Liver (tissue), 3 donors: ENCODE data around the gene TSGA10IP.

ENCODE experiments used
- EGR1 ChIP-seq, 2 donors: IDR thresholded peaks; 2 replicates each; pipeline ENCODE4 v1.6.1; 2016 to 2018; ENCODE audit warnings: antibody characterized with exemption in 2 of 2, low read depth in 2 of 2
- FOXA1 ChIP-seq: IDR thresholded peaks from 2 replicates; pipeline ENCODE4 v1.6.1; 2016; ENCODE audit warnings: antibody characterized with exemption
- GABPA ChIP-seq, 2 donors: IDR thresholded peaks in 1 of 2; conservative IDR thresholded peaks in 1 of 2; 2 replicates each; pipeline ENCODE4 v1.6.1; 2016; ENCODE audit warnings: antibody characterized with exemption in 2 of 2, mild to moderate bottlenecking in 1 of 2, moderate library complexity in 1 of 2
- HNF4A ChIP-seq, 2 donors: conservative IDR thresholded peaks; 2 replicates each; pipeline ENCODE4 v1.6.1; 2016; ENCODE audit warnings: antibody characterized with exemption in 2 of 2, mild to moderate bottlenecking in 2 of 2
- JUND ChIP-seq, 2 donors: IDR thresholded peaks; 2 replicates each; pipeline ENCODE4 v1.6.1; 2016; ENCODE audit warnings: antibody characterized with exemption in 2 of 2
- RAD21 ChIP-seq, 2 donors: IDR thresholded peaks; 2 replicates each; pipeline ENCODE4 v1.6.1; 2016; ENCODE audit warnings: antibody characterized with exemption in 2 of 2, mild to moderate bottlenecking in 2 of 2
- SP1 ChIP-seq: IDR thresholded peaks from 2 replicates; pipeline ENCODE4 v1.6.1; 2018; ENCODE audit warnings: antibody characterized with exemption, mild to moderate bottlenecking
- TAF1 ChIP-seq: conservative IDR thresholded peaks from 2 replicates; pipeline ENCODE4 v1.6.1; 2016; ENCODE audit warnings: antibody characterized with exemption, mild to moderate bottlenecking
- YY1 ChIP-seq: IDR thresholded peaks from 2 replicates; pipeline ENCODE4 v1.6.1; 2016; ENCODE audit warnings: antibody characterized with exemption, mild to moderate bottlenecking
- TF ChIP-seq, protein P1 (sequence below): IDR thresholded peaks from 2 replicates; pipeline ENCODE4 v1.6.1; 2016; ENCODE audit warnings: antibody characterized with exemption
- TF ChIP-seq, protein P2 (sequence below): IDR thresholded peaks from 2 replicates; pipeline ENCODE4 v1.6.1; 2016; ENCODE audit warnings: antibody characterized with exemption
- TF ChIP-seq, protein P3 (sequence below): IDR thresholded peaks from 2 replicates; pipeline ENCODE4 v1.6.1; 2016; ENCODE audit warnings: antibody characterized with exemption
- TF ChIP-seq, protein P4 (sequence below): fragments of 150-350 bp; IDR thresholded peaks from 2 replicates; pipeline ENCODE4 v1.5.1; 2017; ENCODE audit warnings: improper control_type of control experiment, low read depth, low read length; ENCODE audit not compliant: missing input control
- TF ChIP-seq, protein P5 (sequence below): IDR thresholded peaks from 2 replicates; pipeline ENCODE4 v1.6.1; 2016; ENCODE audit warnings: antibody characterized with exemption, mild to moderate bottlenecking
- donor health status: healthy.
- donor health status: healthy.

DNA sequence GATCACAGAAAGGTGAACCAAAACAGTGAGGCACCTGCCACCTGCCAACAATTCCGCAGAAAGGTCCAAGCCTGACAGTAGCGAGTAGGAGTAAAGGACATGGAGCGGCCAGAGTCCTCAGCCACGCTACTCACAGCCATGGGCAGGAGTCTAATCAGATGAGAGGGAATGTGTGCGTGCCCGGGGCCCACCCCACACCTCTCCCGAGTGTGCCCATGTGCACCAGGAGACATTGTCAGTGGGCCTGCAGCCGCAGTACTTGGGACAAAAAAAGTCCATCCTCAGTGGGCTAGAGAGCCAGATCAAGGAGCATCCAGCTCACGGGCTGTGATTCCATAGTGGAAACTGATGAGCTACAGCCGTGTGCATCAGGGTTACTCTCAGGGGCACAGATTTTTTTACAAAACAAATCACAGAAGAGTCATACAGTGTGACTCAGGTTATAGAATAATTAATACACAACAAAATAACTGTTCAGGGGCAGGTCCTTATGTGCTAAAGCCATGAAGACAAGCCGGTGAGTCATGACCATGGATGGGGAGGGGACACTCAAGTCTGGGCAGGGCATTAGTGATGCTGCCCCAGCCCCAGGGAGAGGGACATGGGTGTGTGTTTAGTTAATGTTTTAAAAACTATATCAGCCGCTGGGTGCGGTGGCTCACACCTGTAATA, 28.3 kb downstream of the TSGA10IP start:
- TF ChIP-seq, protein P1, sequence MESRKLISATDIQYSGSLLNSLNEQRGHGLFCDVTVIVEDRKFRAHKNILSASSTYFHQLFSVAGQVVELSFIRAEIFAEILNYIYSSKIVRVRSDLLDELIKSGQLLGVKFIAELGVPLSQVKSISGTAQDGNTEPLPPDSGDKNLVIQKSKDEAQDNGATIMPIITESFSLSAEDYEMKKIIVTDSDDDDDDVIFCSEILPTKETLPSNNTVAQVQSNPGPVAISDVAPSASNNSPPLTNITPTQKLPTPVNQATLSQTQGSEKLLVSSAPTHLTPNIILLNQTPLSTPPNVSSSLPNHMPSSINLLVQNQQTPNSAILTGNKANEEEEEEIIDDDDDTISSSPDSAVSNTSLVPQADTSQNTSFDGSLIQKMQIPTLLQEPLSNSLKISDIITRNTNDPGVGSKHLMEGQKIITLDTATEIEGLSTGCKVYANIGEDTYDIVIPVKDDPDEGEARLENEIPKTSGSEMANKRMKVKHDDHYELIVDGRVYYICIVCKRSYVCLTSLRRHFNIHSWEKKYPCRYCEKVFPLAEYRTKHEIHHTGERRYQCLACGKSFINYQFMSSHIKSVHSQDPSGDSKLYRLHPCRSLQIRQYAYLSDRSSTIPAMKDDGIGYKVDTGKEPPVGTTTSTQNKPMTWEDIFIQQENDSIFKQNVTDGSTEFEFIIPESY = no peak
- TF ChIP-seq, protein P2, sequence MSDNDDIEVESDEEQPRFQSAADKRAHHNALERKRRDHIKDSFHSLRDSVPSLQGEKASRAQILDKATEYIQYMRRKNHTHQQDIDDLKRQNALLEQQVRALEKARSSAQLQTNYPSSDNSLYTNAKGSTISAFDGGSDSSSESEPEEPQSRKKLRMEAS = no peak
- TF ChIP-seq, protein P3, sequence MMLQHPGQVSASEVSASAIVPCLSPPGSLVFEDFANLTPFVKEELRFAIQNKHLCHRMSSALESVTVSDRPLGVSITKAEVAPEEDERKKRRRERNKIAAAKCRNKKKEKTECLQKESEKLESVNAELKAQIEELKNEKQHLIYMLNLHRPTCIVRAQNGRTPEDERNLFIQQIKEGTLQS = no peak
- TF ChIP-seq, protein P4, sequence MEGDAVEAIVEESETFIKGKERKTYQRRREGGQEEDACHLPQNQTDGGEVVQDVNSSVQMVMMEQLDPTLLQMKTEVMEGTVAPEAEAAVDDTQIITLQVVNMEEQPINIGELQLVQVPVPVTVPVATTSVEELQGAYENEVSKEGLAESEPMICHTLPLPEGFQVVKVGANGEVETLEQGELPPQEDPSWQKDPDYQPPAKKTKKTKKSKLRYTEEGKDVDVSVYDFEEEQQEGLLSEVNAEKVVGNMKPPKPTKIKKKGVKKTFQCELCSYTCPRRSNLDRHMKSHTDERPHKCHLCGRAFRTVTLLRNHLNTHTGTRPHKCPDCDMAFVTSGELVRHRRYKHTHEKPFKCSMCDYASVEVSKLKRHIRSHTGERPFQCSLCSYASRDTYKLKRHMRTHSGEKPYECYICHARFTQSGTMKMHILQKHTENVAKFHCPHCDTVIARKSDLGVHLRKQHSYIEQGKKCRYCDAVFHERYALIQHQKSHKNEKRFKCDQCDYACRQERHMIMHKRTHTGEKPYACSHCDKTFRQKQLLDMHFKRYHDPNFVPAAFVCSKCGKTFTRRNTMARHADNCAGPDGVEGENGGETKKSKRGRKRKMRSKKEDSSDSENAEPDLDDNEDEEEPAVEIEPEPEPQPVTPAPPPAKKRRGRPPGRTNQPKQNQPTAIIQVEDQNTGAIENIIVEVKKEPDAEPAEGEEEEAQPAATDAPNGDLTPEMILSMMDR = no peak
- TF ChIP-seq RAD21 (IDR thresholded peaks at IDR 0.05) = no peak
- TF ChIP-seq YY1 = no peak
- no peak for TF ChIP-seq TAF1
- TF ChIP-seq, protein P5, sequence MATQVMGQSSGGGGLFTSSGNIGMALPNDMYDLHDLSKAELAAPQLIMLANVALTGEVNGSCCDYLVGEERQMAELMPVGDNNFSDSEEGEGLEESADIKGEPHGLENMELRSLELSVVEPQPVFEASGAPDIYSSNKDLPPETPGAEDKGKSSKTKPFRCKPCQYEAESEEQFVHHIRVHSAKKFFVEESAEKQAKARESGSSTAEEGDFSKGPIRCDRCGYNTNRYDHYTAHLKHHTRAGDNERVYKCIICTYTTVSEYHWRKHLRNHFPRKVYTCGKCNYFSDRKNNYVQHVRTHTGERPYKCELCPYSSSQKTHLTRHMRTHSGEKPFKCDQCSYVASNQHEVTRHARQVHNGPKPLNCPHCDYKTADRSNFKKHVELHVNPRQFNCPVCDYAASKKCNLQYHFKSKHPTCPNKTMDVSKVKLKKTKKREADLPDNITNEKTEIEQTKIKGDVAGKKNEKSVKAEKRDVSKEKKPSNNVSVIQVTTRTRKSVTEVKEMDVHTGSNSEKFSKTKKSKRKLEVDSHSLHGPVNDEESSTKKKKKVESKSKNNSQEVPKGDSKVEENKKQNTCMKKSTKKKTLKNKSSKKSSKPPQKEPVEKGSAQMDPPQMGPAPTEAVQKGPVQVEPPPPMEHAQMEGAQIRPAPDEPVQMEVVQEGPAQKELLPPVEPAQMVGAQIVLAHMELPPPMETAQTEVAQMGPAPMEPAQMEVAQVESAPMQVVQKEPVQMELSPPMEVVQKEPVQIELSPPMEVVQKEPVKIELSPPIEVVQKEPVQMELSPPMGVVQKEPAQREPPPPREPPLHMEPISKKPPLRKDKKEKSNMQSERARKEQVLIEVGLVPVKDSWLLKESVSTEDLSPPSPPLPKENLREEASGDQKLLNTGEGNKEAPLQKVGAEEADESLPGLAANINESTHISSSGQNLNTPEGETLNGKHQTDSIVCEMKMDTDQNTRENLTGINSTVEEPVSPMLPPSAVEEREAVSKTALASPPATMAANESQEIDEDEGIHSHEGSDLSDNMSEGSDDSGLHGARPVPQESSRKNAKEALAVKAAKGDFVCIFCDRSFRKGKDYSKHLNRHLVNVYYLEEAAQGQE = no peak
- TF ChIP-seq FOXA1 = no peak
- no peak for TF ChIP-seq SP1
- no peak for TF ChIP-seq GABPA (IDR thresholded peaks at IDR 0.05 in 1 of 2, conservative IDR thresholded peaks at IDR 0.05 in 1 of 2)
- no peak for TF ChIP-seq EGR1 (IDR thresholded peaks at IDR 0.05; ENCODE audit: low read depth in 2 of 2)
- no peak for TF ChIP-seq HNF4A (conservative IDR thresholded peaks at IDR 0.05)
- no peak for TF ChIP-seq JUND (IDR thresholded peaks at IDR 0.05)
